ENCODE data around the gene TLR7.

TLR7 gene

DNA sequence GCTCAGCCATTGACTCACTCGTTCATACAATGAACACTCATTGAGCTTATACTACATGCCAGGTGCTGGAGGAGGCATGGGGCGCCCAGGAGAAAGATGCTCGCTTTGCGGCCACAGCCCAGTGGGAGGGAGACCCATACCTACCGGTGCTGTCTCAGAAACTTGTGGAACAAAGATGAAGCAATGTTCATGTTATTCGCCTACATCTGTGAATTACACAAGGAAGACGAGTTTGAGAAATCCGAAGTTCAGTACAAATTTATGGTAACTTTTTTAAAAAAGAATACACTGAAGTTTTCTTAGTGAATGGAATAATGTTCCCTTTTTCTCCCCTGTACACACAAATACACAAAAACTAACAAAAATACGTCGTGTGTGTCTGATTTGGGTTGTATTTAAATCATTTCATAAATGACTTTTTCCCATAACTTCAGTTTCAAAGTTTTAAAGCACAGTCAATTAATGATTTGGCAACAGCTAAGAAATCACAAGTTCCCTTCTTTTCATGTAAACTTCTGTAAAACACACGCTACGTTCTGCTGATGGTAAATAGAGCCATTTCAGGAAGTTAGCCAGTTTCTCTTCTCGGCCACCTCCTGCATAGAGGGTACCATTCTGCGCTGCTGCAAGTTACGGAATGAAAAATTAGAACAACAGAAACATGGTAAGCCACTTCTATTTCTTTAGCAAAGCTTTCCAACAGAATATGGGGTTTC lies 39.3 kb downstream of the TLR7 start, which contains the start of gene TLR8:
TLR8 (plus strand) TSS at position 575 of the 716 bp plus-strand sequence; CDS start at position 662, 87 bp downstream.
- TF ChIP-seq, protein P1, sequence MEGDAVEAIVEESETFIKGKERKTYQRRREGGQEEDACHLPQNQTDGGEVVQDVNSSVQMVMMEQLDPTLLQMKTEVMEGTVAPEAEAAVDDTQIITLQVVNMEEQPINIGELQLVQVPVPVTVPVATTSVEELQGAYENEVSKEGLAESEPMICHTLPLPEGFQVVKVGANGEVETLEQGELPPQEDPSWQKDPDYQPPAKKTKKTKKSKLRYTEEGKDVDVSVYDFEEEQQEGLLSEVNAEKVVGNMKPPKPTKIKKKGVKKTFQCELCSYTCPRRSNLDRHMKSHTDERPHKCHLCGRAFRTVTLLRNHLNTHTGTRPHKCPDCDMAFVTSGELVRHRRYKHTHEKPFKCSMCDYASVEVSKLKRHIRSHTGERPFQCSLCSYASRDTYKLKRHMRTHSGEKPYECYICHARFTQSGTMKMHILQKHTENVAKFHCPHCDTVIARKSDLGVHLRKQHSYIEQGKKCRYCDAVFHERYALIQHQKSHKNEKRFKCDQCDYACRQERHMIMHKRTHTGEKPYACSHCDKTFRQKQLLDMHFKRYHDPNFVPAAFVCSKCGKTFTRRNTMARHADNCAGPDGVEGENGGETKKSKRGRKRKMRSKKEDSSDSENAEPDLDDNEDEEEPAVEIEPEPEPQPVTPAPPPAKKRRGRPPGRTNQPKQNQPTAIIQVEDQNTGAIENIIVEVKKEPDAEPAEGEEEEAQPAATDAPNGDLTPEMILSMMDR (IDR thresholded peaks at IDR 0.05; ENCODE audit: low read length): no peak
- TF ChIP-seq EZH2 (IDR thresholded peaks at IDR 0.05; ENCODE audit: borderline replicate concordance, low read length): no peak
- no peak within 1 kb of the TSS for H3K9ac ChIP-seq (ENCODE audit: low read length)
- no peak within 1 kb of the TSS for H3K27ac ChIP-seq (ENCODE audit: low read depth, low read length, poor library complexity, severe bottlenecking)
- H3K27me3 ChIP-seq (ENCODE audit: insufficient read depth, low read length): no peaks in the 10 kb centered on the region
- no peaks in the 10 kb centered on the region for H3K9me2 ChIP-seq (ENCODE audit: low read depth, low read length)
- no peaks in the 10 kb centered on the region for H3F3A ChIP-seq (ENCODE audit: insufficient read depth, low read length)
- H3K36me3 ChIP-seq (ENCODE audit: insufficient read depth, low read length): no peaks in the 10 kb centered on the region
- no peak within 1 kb of the TSS for H3K4me3 ChIP-seq (ENCODE audit: low read depth, low read length, poor library complexity, severe bottlenecking)
- H4K20me1 ChIP-seq (ENCODE audit: insufficient read depth, low read length): no peaks in the 10 kb centered on the region
- H3K4me1 ChIP-seq (ENCODE audit: insufficient read depth, low read length, severe bottlenecking): no peaks in the 10 kb centered on the region
- H3K79me2 ChIP-seq (ENCODE audit: insufficient read depth, low read length): no peaks in the 10 kb centered on the region
- no peak within 1 kb of the TSS for H2AFZ ChIP-seq (ENCODE audit: low read length)
- H3K9me3 ChIP-seq (ENCODE audit: low read length): no peaks in the 10 kb centered on the region
- H3K4me2 ChIP-seq (ENCODE audit: low read length): no peak within 1 kb of the TSS

DNA sequence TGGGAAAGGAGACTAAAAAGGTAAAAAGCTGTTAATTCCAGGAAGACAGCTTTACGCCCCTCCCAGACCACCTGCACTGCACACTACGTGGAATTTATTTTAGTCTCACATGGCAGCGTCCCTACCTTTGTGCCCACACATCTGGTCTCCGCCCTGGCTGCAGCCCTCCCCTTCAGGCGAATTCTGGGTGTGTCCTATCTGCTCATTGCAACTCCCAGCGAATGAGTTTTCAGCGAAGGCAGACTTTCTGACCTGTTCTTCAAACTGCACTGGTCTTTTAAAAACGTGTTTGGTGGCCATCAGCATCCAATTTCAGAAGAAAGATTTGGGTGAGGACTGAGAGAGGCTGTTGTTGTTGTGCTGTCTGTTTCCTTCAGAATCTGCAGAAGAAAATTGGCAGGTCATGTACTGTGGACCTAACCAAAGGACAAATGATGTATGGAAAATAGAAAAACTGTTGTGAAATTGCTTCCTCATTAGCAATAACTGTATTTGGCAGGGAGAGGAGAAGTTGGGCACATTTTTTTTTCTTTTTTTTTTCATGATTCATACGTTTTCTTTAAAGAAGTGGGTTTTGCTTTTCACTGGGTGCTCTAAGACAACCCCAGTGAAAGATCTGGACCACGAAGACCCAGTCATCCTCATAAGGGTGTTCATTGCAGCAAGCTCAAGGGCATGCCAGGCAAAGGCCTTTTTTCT lies 43.7 kb downstream of the TLR7 start:
- Histone ChIP-seq H3K27me3 (ENCODE audit: insufficient read depth, low read length) (no peaks in the 10 kb centered on the region), H3K9ac (ENCODE audit: low read length) (no peak overlapping the region)

DNA sequence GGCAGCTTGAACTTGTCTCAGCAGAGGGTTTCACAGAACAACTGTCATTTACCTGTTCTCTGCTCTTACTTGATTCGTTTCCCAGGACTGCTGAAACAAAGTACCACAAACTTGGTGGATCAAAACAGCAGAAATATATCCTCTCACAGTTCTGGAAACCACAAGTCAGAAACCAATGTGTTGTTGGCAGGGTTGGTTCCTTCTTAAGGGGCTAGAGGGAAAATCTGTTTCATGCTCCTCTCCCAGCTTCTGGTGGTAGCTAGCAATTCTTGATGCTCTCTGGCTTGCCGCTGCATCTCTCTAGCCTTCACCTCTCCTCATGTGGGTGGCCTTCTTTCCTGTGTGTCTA lies 44.2 kb downstream of the TLR7 start:
- no peaks in the 10 kb centered on the region for H3K36me3 ChIP-seq (ENCODE audit: insufficient read depth, low read length)
- no peaks in the 10 kb centered on the region for H3F3A ChIP-seq (ENCODE audit: insufficient read depth, low read length)
- no peaks in the 10 kb centered on the region for H3K79me2 ChIP-seq (ENCODE audit: insufficient read depth, low read length)
- H3K9me3 ChIP-seq (ENCODE audit: low read length): no peaks in the 10 kb centered on the region
- TF ChIP-seq, protein P1 (IDR thresholded peaks at IDR 0.05; ENCODE audit: low read length): no peak
- no peaks in the 10 kb centered on the region for H3K4me1 ChIP-seq (ENCODE audit: insufficient read depth, low read length, severe bottlenecking)
- no peak overlapping the region for H3K4me2 ChIP-seq (ENCODE audit: low read length)
- H3K27ac ChIP-seq (ENCODE audit: low read depth, low read length, poor library complexity, severe bottlenecking): no peak overlapping the region
- no peaks in the 10 kb centered on the region for H3K27me3 ChIP-seq (ENCODE audit: insufficient read depth, low read length)
- H3K9ac ChIP-seq (ENCODE audit: low read length): no peak overlapping the region
- no peak overlapping the region for H3K4me3 ChIP-seq (ENCODE audit: low read depth, low read length, poor library complexity, severe bottlenecking)
- H3K9me2 ChIP-seq (ENCODE audit: low read depth, low read length): no peaks in the 10 kb centered on the region
- no peak overlapping the region for H2AFZ ChIP-seq (ENCODE audit: low read length)
- H4K20me1 ChIP-seq (ENCODE audit: insufficient read depth, low read length): no peaks in the 10 kb centered on the region

More for the DNA sequence above, 43.7 kb downstream of the TLR7 start:
- no peaks in the 10 kb centered on the region for H3K9me2 ChIP-seq (ENCODE audit: low read depth, low read length)
- H3K27ac ChIP-seq (ENCODE audit: low read depth, low read length, poor library complexity, severe bottlenecking): no peak overlapping the region
- no peaks in the 10 kb centered on the region for H3K36me3 ChIP-seq (ENCODE audit: insufficient read depth, low read length)
- H3F3A ChIP-seq (ENCODE audit: insufficient read depth, low read length): no peaks in the 10 kb centered on the region
- no peaks in the 10 kb centered on the region for H3K4me1 ChIP-seq (ENCODE audit: insufficient read depth, low read length, severe bottlenecking)
- H4K20me1 ChIP-seq (ENCODE audit: insufficient read depth, low read length): no peaks in the 10 kb centered on the region
- H2AFZ ChIP-seq (ENCODE audit: low read length): no peak overlapping the region
- TF ChIP-seq EZH2 (IDR thresholded peaks at IDR 0.05; ENCODE audit: borderline replicate concordance, low read length): no peak
- TF ChIP-seq, protein P1 (IDR thresholded peaks at IDR 0.05; ENCODE audit: low read length): no peak
- no peak overlapping the region for H3K4me2 ChIP-seq (ENCODE audit: low read length)
- no peak overlapping the region for H3K4me3 ChIP-seq (ENCODE audit: low read depth, low read length, poor library complexity, severe bottlenecking)
- no peaks in the 10 kb centered on the region for H3K9me3 ChIP-seq (ENCODE audit: low read length)
- no peaks in the 10 kb centered on the region for H3K79me2 ChIP-seq (ENCODE audit: insufficient read depth, low read length)

Measured in OCI-LY1 (cell line).